ENCODE measurements around the gene NFIA. TPM values are rescaled to one million over a fixed set of nuclear protein-coding genes. Genes with fewer than 3 reads are reported as not detected.

The NFIA gene
- polyA plus RNA-seq, 4 donors = 12.0 to 62.2 (median 21.4) TPM

- DNase-seq (ENCODE audit: low read depth in 4 of 4, low spot score in 3 of 4) = no peak
These were observed 16.6 kb downstream of the NFIA start for GRCh38 chr1:61098906-61099437.

- DNase-seq (ENCODE audit: low read depth in 4 of 4, low spot score in 3 of 4) = no peak
These were observed 18.2 kb downstream of the NFIA start for GRCh38 chr1:61100578-61100977.

GRCh38 chr1:61101536-61101935, 19.2 kb downstream of the NFIA start:
- no peak for DNase-seq (ENCODE audit: low read depth in 4 of 4, low spot score in 3 of 4)

- DNase-seq (ENCODE audit: low read depth in 4 of 4, low spot score in 3 of 4) = no peak
These were observed 19.7 kb downstream of the NFIA start for GRCh38 chr1:61102041-61102440.

DNA sequence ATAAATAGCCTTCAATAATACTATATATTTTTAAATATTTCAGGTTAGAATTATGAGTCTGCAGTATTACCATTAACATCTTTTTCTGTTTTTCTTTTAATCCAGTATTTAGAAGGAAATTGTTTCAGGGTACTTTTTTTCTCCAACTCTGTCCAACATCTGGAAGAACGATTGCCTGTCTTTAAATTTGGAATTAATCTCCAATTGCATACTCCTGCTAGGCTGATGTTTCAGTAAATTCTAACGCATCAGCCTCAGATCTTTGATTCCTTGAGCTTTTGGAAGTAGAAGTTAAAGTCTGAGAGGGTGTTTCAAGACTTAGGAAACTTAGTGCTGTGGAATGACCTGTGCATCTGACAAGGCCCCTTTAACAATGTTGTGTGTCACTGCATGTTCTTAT, 20.3 kb downstream of the NFIA start:
- DNase-seq (ENCODE audit: low read depth in 4 of 4, low spot score in 3 of 4) = no peak

DNA sequence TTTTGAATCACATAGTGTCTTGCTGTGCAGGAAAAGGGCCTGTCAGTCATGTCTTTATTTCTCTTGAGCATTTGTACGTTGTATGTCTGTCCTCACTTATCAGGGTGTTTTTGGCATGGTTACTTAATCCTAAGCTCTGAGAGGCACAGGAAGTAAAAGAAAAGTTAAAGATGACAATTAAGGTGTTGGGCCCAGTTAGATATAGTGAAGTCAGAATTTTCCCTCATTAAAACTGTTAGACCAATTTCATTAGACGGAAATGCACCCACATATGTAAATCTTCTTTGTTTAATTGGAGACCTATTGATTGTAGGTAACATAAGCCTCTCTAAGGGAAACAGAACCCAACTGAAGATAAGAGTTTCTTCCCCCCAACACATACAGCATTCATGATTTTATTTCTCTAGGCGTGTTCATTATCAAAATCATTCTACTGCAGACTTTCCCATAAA, 21.9 kb downstream of the NFIA start:
- DNase-seq (ENCODE audit: low read depth in 4 of 4, low spot score in 3 of 4) = no peak

DNA sequence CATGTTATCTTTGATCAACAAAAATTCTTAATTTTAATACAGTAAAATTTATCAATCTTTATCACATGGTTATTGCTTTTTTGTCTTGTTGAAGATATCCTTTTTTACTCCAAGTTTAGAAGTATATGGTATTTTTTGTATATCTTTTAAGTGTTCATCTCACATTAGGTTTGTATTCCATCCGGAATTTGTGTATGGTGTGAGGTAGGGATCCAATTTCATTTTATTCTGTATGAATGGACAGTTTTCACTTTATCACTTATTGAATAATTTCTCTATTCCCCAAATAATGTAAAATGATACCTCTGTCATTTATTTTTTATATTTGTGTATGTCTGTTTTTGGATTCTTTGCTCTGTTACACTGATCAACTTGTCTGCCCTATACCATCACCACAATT, 25.3 kb downstream of the NFIA start:
- no peak for DNase-seq (ENCODE audit: low read depth in 4 of 4, low spot score in 3 of 4)

GRCh38 chr1:61109158-61109557, 26.8 kb downstream of the NFIA start:
- DNase-seq (ENCODE audit: low read depth in 4 of 4, low spot score in 3 of 4) = no peak

- no peak for DNase-seq (ENCODE audit: low read depth in 4 of 4, low spot score in 3 of 4)
These were observed 27.5 kb downstream of the NFIA start for GRCh38 chr1:61109910-61110309.

GRCh38 chr1:61110554-61110953, 28.2 kb downstream of the NFIA start:
- DNase-seq (ENCODE audit: low read depth in 4 of 4, low spot score in 3 of 4) = no peak

- peak in 1 of 4 donors; percentile 18 for DNase-seq (ENCODE audit: low read depth in 4 of 4, low spot score in 3 of 4)
These were observed 29.0 kb downstream of the NFIA start for GRCh38 chr1:61111084-61112004.

DNA sequence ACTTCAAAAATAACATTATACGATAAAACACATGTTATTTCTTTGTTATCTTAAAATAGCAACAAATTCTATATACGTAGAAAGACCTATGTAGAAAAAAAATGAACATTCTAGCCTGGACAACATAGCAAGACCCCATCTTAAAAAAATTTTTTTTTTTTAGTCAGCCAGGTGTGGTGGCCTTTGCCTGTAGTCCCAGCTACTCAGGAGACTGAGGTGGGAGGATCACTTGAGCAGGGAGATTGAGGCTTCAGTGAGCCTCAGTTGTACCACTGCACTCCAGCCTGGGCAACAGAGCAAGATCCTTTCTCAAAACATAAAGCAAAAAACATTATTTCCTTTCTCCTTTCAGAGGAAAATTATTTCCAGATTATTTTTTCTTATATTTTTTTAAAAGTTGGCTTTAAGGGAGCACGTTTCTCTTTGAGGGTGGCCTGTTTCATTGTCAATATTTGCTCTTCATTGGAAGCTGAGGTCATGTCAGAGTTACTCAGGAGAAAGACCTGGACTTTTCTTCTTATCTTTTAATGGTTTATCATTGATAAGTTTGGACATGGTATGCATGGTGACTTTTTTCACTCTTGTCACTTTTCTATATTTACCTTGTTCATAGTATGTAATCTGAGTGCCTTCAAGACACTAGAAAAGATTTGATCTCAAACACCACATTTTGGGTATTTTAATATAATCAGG, 32.0 kb downstream of the NFIA start:
- no peak for DNase-seq (ENCODE audit: low read depth in 4 of 4, low spot score in 3 of 4)

DNA sequence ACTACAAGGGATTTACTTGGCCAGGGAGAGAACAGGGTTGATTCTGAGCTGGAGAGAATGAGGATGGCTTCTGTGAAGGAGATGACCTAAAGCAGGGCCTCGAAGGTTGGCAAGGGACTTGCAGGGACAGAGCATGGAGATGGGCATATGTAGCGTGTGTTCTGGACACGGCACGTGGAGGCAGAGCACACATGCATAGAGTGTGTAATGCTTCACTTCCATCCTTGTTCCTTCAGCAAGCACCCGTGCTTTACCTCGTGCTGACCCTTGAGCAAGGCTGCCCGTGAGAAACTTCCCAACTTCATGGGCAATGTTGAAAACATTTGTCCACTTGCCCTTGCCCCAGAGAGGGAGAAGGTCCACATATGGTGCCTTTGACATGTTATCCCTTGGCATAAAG, 33.1 kb downstream of the NFIA start:
- DNase-seq (ENCODE audit: low read depth in 4 of 4, low spot score in 3 of 4) = no peak

- no peak for DNase-seq (ENCODE audit: low read depth in 4 of 4, low spot score in 3 of 4)
These were observed 34.1 kb downstream of the NFIA start for GRCh38 chr1:61116421-61116820.

DNA sequence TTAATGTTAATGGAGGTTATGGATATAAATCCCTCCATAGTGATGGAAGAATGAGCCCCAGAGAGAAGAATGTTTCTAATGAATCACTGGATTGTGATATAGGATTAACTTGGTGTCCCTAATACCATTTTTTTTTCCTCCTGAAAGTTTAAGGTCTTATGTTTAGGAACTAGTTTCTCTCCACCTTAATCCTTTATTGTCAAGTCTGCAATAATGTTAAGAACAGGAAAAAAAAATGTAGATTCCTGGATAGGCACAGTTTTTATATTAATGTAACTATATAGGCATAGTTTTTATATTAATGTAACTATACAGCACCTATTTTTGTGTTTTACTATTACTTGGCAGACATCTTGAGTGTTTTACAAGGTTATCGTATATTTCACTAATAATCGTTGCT, 34.9 kb downstream of the NFIA start:
- DNase-seq (ENCODE audit: low read depth in 4 of 4, low spot score in 3 of 4) = no peak

- DNase-seq (ENCODE audit: low read depth in 4 of 4, low spot score in 3 of 4) = no peak
These were observed 36.7 kb downstream of the NFIA start for GRCh38 chr1:61119085-61119484.

GRCh38 chr1:61120246-61120840, 38.0 kb downstream of the NFIA start:
- DNase-seq (ENCODE audit: low read depth in 4 of 4, low spot score in 3 of 4) = no peak

- no peak for DNase-seq (ENCODE audit: low read depth in 4 of 4, low spot score in 3 of 4)
These were observed 38.6 kb downstream of the NFIA start for GRCh38 chr1:61120998-61121397.

DNA sequence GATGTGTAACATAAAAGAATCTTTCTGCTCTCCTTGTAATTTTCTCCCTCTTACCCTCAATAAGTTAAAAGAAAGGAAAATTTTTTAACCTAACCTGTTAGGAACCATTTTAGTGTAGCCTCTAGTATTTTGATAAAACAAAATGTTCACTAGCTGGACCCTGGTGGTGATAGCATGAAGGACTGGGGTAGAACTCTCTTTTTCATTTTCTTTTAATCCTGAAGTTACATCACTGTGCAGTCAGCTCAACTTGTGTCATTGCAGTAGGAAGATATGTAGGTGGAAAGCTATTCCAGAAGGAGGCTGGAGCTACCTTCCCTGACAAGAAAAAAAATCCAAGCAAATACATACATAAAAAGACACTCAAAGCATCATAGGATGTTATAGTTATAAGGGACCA, 39.3 kb downstream of the NFIA start:
- no peak for DNase-seq (ENCODE audit: low read depth in 4 of 4, low spot score in 3 of 4)

GRCh38 chr1:61122389-61122788, 40.0 kb downstream of the NFIA start:
- DNase-seq (ENCODE audit: low read depth in 4 of 4, low spot score in 3 of 4) = no peak

DNA sequence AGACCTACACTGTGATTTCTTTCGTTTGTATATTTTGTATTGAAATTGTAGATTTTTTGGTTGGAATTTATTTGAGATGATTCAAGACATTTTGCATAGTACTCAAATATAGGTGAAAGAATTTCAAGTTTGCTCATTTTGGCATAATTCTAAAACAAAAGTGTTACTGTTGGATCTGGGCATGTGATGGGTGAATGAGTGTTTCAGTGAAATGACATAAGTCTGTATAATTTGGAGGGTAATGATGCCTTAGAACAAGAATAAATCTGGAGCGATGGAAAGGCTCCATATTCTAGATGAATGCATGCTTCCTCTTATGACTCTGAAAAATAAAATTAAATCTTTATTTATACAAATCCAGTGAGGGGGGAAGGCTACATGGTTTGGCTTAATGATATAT, 41.0 kb downstream of the NFIA start:
- DNase-seq (ENCODE audit: low read depth in 4 of 4, low spot score in 3 of 4) = no peak
